MM.1S (cell line): ENCODE data around the gene EMSY.

Source experiments
- DNase-seq: peaks from one replicate; pipeline ENCODE4 v3.0.0-alpha.2; 2015
- H2AFZ ChIP-seq: fragments of 300-600 bp; sonication (generic); 2 replicates; pipeline ENCODE4 v1.6.0; 2016; ENCODE audit warnings: antibody characterized with exemption, low read length
- H3F3A ChIP-seq: fragments of 300-600 bp; sonication (generic); 2 replicates; pipeline ENCODE4 v1.6.1; 2016; ENCODE audit warnings: mild to moderate bottlenecking, antibody characterized with exemption, low read length, moderate library complexity, mixed read lengths; ENCODE audit not compliant: insufficient read depth
- H3K27ac ChIP-seq: fragments of 300-600 bp; sonication (generic); 2 replicates; pipeline ENCODE4 v1.5.1; 2016; ENCODE audit warnings: mild to moderate bottlenecking, low read length
- H3K27me3 ChIP-seq: fragments of 300-600 bp; sonication (generic); replicated peaks from 2 replicates; pipeline ENCODE4 v1.6.0; 2016; ENCODE audit warnings: low read length; ENCODE audit not compliant: insufficient read depth
- H3K36me3 ChIP-seq: fragments of 300-600 bp; sonication (generic); replicated peaks from 2 replicates; pipeline ENCODE4 v1.6.1; 2016; ENCODE audit warnings: mild to moderate bottlenecking, low read length, mixed read lengths; ENCODE audit not compliant: insufficient read depth
- H3K4me1 ChIP-seq: fragments of 300-600 bp; sonication (generic); 2 replicates; pipeline ENCODE4 v1.6.1; 2016; ENCODE audit warnings: low read length, mixed read lengths
- H3K4me2 ChIP-seq: fragments of 300-600 bp; sonication (generic); 2 replicates; pipeline ENCODE4 v1.6.0; 2016; ENCODE audit warnings: low read depth, low read length
- H3K4me3 ChIP-seq: fragments of 300-600 bp; sonication (generic); 2 replicates; pipeline ENCODE4 v1.5.1; 2016; ENCODE audit warnings: low read length, mixed read lengths
- H3K79me2 ChIP-seq: fragments of 300-600 bp; sonication (generic); 2 replicates; pipeline ENCODE4 v1.6.1; 2016; ENCODE audit warnings: mixed run types, low read length, mixed read lengths
- H3K9ac ChIP-seq: fragments of 300-600 bp; sonication (generic); 2 replicates; pipeline ENCODE4 v1.6.1; 2016; ENCODE audit warnings: low read length, mixed read lengths
- H3K9me2 ChIP-seq: fragments of 300-600 bp; sonication (generic); replicated peaks from 2 replicates; pipeline ENCODE4 v1.6.1; 2016; ENCODE audit warnings: mild to moderate bottlenecking, low read length, mixed read lengths; ENCODE audit not compliant: insufficient read depth
- H3K9me3 ChIP-seq: fragments of 300-600 bp; sonication (generic); replicated peaks from 2 replicates; pipeline ENCODE4 v1.6.1; 2016; ENCODE audit warnings: mild to moderate bottlenecking, low read length, mixed read lengths; ENCODE audit not compliant: insufficient read depth
- H4K20me1 ChIP-seq: fragments of 300-600 bp; sonication (generic); 2 replicates; pipeline ENCODE4 v1.6.1; 2016; ENCODE audit warnings: mild to moderate bottlenecking, low read length, moderate library complexity, mixed read lengths; ENCODE audit not compliant: insufficient read depth
- CTCF ChIP-seq: fragments of 300-600 bp; sonication (generic); IDR thresholded peaks from 2 replicates; pipeline ENCODE4 v1.5.1; 2016; ENCODE audit warnings: antibody characterized with exemption, low read length, mixed read lengths
- EZH2 ChIP-seq: fragments of 300-600 bp; sonication (generic); optimal IDR thresholded peaks from 2 replicates; pipeline ENCODE3; 2017; ENCODE audit warnings: low read depth, mild to moderate bottlenecking, antibody characterized with exemption, low read length, mixed read lengths
- EZH2phosphoT487 ChIP-seq: fragments of 300-600 bp; sonication (generic); IDR thresholded peaks from 2 replicates; pipeline ENCODE4 v1.6.1; 2018; ENCODE audit warnings: antibody characterized with exemption, low read length

EMSY gene

GRCh38 chr11:76599041-76600013 lies 154.5 kb downstream of the EMSY start:
- no peak overlapping the region for H3K27ac ChIP-seq
- TF ChIP-seq EZH2phosphoT487 (no peak), CTCF (no peak), EZH2 (no peak)
- no peaks in the 10 kb centered on the region for H3K27me3 ChIP-seq
- no peak overlapping the region for H2AFZ ChIP-seq
- no peaks in the 10 kb centered on the region for H3K36me3 ChIP-seq
- H3K79me2 ChIP-seq, result no peaks in the 10 kb centered on the region
- no peak for DNase-seq
- no peaks in the 10 kb centered on the region for H3K9me2 ChIP-seq
- H3K9me3 ChIP-seq, result no peaks in the 10 kb centered on the region
- no peaks in the 10 kb centered on the region for H4K20me1 ChIP-seq
- H3F3A ChIP-seq, result no peaks in the 10 kb centered on the region
- H3K4me2 ChIP-seq, result no peak overlapping the region
- H3K9ac ChIP-seq, result no peak overlapping the region
- H3K4me1 ChIP-seq, result no peaks in the 10 kb centered on the region
- no peak overlapping the region for H3K4me3 ChIP-seq

- Histone ChIP-seq H3K9me2 (no peaks in the 10 kb centered on the region), H3K79me2 (no peaks in the 10 kb centered on the region), H3K4me1 (no peaks in the 10 kb centered on the region), H3K27me3 (no peaks in the 10 kb centered on the region), H3K36me3 (no peaks in the 10 kb centered on the region), H2AFZ (no peak overlapping the region), H4K20me1 (no peaks in the 10 kb centered on the region), H3F3A (no peaks in the 10 kb centered on the region), H3K9ac (no peak overlapping the region), H3K9me3 (no peaks in the 10 kb centered on the region), H3K27ac (no peak overlapping the region), H3K4me2 (no peak overlapping the region), H3K4me3 (no peak overlapping the region)
- DNase-seq, result no peak
- TF ChIP-seq EZH2, result no peak
- TF ChIP-seq EZH2phosphoT487, result no peak
- TF ChIP-seq CTCF, result no peak
Observed at GRCh38 chr11:76600124-76600655, 155.4 kb downstream of the EMSY start.

- DNase-seq, result no peak
- Histone ChIP-seq H3F3A (no peaks in the 10 kb centered on the region), H3K27me3 (no peaks in the 10 kb centered on the region), H3K9me3 (no peaks in the 10 kb centered on the region), H3K27ac (no peak overlapping the region), H4K20me1 (no peaks in the 10 kb centered on the region), H3K9ac (no peak overlapping the region), H3K79me2 (no peaks in the 10 kb centered on the region), H3K4me2 (no peak overlapping the region), H3K4me1 (no peaks in the 10 kb centered on the region), H3K36me3 (no peaks in the 10 kb centered on the region), H2AFZ (no peak overlapping the region), H3K9me2 (no peaks in the 10 kb centered on the region), H3K4me3 (no peak overlapping the region)
- no peak for TF ChIP-seq EZH2
- no peak for TF ChIP-seq EZH2phosphoT487
- TF ChIP-seq CTCF, result no peak
Observed at GRCh38 chr11:76601272-76601671, 156.5 kb downstream of the EMSY start.
